GM19023 (cell line): ENCODE data around the gene BICRA.
"Not testable (repeated sequence)": the region's sequence is repeated elsewhere in the genome, so short reads cannot be mapped to it uniquely, and the experiment has no call there.

ENCODE experiments used
- ATAC-seq: cut with Tn5 transposase; IDR thresholded peaks from one replicate; pipeline ENCODE4 v1.9.1; 2021; ENCODE audit warnings: mild to moderate bottlenecking, moderate library complexity; ENCODE audit not compliant: unreplicated experiment

The BICRA gene

GRCh38 chr19:47626238-47626637 lies 17.3 kb downstream of the BICRA start:
- no peak for ATAC-seq

GRCh38 chr19:47628078-47628771 lies 19.3 kb downstream of the BICRA start:
- ATAC-seq = no peak

GRCh38 chr19:47630594-47630993 lies 21.7 kb downstream of the BICRA start:
- no peak for ATAC-seq

GRCh38 chr19:47631681-47632446 lies 22.9 kb downstream of the BICRA start:
- no peak for ATAC-seq

GRCh38 chr19:47633517-47633916 lies 24.6 kb downstream of the BICRA start:
- ATAC-seq = no peak

- ATAC-seq = no peak
Observed at GRCh38 chr19:47633996-47634395, 25.1 kb downstream of the BICRA start.

GRCh38 chr19:47635152-47635754 lies 26.3 kb downstream of the BICRA start:
- ATAC-seq = not testable (repeated sequence)

- no peak for ATAC-seq
Observed at GRCh38 chr19:47637550-47637949, 28.6 kb downstream of the BICRA start.

GRCh38 chr19:47641891-47642485 lies 33.1 kb downstream of the BICRA start:
- ATAC-seq = no peak

GRCh38 chr19:47643281-47643680 lies 34.3 kb downstream of the BICRA start:
- no peak for ATAC-seq

- no peak for ATAC-seq
Observed at GRCh38 chr19:47644199-47644598, 35.3 kb downstream of the BICRA start.

- no peak for ATAC-seq
Observed at GRCh38 chr19:47644743-47645482, 36.0 kb downstream of the BICRA start.

- no peak for ATAC-seq
Observed at GRCh38 chr19:47646924-47647323, 38.0 kb downstream of the BICRA start.

GRCh38 chr19:47649588-47649987 lies 40.7 kb downstream of the BICRA start:
- no peak for ATAC-seq

GRCh38 chr19:47650700-47651099 lies 41.8 kb downstream of the BICRA start:
- ATAC-seq = no peak

- ATAC-seq = no peak
Observed at GRCh38 chr19:47651132-47651531, 42.2 kb downstream of the BICRA start.

- ATAC-seq = no peak
Observed at GRCh38 chr19:47651691-47652090, 42.8 kb downstream of the BICRA start.

GRCh38 chr19:47652285-47652684 lies 43.4 kb downstream of the BICRA start:
- no peak for ATAC-seq

- no peak for ATAC-seq
Observed at GRCh38 chr19:47653856-47654255, 44.9 kb downstream of the BICRA start.

GRCh38 chr19:47657719-47658118 lies 48.8 kb downstream of the BICRA start:
- no peak for ATAC-seq
